HK-2 (cell line): ENCODE results near the gene CCDC191.
A peak's percentile ranks its signal among the peaks of the same experiment; 100 is the strongest.

Experiments
- DNase-seq: peaks from one replicate; pipeline ENCODE4 v3.0.0-alpha.2; 2018; ENCODE audit not compliant: unreplicated experiment

CCDC191 gene

GRCh38 chr3:114056130-114057010, at the start of gene CCDC191, which contains the start of gene QTRT2:
TSS of gene CCDC191 (minus strand) at chr3:114056526. CDS start at chr3:114056466, 60 bp downstream.
TSS of gene QTRT2 (plus strand) at chr3:114056737. CDS start at chr3:114065258, 8,521 bp downstream.
- DNase-seq: peak; percentile 99

GRCh38 chr3:114104414-114104813, 48.1 kb upstream of the CCDC191 start:
- DNase-seq: no peak

- DNase-seq: no peak
Measured at GRCh38 chr3:114103858-114104257, 47.5 kb upstream of the CCDC191 start.

GRCh38 chr3:114103181-114103580, 46.9 kb upstream of the CCDC191 start:
- DNase-seq: no peak

DNA sequence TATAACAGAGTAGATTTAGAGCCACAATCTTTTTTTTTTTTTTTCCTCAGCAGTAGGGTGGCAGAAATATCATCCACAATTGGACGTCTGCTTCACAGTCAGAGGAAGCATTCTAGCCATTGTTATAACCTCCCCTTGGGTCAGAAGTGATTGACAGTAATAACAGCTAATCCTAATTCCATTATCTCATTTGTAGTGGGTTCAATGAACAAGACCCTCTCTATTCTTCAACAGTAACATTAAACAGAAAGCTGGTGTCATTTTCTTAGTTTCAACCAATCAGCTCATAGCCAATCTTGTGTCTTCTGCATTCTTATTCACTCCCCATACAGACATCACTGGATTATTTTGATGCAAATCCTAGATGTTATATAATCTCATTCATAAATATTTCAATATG, 44.8 kb upstream of the CCDC191 start:
- DNase-seq: no peak

- DNase-seq: no peak
Measured at GRCh38 chr3:114095796-114096195, 39.5 kb upstream of the CCDC191 start.

GRCh38 chr3:114093596-114093995, 37.3 kb upstream of the CCDC191 start:
- DNase-seq: peak; percentile 49

- no peak for DNase-seq
Measured at GRCh38 chr3:114093016-114093380, 36.7 kb upstream of the CCDC191 start.

DNA sequence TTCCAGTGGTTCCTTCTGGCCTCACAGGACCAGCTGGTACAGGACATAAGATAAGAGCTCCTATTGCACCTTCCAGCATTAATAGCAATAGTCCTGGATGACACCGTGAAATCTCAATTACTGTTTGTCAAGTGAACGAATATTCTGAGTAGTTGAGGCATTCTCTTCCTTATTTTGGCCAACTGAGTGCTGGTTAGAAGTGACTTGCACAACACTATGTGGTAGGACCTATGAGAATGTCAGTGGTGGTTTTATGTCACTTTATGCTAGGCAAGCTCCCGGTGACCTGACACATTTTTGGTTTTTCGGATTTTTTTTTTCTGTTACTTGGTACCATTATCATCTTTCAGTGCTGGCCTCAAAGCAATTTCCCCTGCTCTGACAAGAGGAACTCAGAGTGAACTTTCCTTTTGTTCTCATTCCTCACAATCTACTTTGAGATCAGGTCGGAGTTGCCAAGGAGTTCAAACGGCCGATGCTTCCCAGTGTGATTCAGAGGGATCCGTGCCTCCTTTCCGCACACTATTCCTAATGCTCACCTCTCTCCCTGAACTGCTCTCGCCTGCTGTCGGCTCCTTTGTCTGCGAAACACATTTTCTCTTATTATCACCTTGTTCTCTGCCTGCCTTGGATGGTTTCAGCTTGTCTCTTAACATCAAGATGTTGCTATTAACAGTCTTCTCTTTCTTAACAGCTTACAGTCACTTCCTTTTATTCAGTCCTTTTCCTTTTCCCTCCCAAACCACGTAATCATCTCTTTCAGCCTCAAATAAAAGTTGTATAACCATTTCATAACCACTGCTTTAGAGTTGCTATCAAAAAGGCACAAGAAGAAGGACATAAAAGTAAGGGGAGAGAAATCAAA, 36.1 kb upstream of the CCDC191 start:
- no peak for DNase-seq

DNA sequence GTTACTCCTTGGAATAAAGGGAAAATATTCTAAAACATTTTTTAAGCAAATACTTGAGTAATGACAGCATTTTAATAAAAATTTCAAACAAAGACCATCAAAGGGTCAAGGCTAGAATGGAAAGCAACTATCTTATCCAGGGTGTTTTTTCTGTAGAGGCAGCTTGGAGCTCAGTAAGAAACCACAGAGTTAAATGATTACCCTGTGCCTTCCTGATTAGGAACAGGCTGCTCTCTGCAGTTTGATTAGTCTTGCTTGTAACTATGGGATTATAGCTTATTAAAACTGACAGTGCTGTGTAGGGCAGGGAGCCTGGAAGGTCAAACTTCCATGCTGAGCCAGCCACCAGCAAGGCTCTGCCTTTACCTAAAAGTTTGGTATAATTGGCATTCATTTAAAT, 33.3 kb upstream of the CCDC191 start:
- no peak for DNase-seq

DNA sequence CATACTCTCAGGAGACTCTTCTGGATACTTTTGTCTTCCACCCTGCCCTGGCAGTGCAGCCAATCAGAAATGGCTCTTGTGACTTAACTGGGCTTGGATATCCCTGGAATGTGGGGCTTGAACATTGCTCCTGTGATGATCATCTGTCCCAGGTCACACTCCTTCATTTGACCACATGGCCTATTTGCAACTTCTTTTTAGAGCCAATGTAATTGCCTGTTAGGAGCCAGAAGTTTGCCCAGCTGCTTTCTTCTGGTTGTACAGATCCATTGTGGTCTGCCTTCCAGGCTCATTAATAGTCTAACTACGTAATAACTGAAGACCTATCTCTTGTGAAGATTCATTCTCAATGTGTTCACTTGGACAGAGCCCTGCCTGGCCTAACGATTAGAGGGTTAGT, 30.0 kb upstream of the CCDC191 start:
- no peak for DNase-seq

DNA sequence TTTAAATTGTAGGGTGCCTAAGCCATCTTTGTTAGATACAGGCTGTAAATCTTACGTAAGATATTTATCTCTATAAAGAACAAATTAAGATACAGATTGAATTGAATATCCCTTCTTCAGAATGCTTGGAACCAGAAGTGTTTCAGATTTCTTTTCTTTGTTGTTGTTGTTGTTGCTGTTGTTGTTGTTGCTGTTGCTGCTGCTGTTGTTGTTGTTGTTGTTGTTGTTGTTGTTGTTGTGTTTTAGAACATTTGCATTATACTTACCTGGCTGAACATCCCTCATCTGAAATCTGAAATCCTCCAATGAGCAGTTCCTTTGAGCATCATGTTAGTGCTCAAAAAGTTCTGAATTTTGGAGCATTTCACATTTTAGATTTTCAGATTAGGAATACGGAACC, 26.8 kb upstream of the CCDC191 start:
- no peak for DNase-seq

DNA sequence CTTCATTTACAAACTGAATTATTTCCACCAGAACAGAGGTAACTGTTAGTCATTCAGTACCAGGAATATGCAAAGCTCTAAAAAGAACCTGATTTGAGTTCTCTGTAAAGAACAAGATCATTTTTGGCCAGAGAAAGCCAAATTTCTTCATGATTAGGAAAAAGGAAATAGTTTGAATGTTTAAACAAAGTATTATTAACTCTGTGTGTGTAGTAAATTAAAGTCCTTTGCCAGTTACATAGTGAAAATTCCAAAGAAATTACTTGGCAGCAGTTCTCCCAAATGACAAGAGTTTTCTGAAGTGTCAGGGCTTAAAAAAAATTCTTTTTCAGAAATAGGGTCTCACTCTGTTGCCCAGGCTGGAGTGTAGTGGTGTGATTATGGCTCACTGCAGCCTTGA, 24.7 kb upstream of the CCDC191 start:
- DNase-seq: no peak

GRCh38 chr3:114080201-114080600, 23.9 kb upstream of the CCDC191 start:
- no peak for DNase-seq

DNA sequence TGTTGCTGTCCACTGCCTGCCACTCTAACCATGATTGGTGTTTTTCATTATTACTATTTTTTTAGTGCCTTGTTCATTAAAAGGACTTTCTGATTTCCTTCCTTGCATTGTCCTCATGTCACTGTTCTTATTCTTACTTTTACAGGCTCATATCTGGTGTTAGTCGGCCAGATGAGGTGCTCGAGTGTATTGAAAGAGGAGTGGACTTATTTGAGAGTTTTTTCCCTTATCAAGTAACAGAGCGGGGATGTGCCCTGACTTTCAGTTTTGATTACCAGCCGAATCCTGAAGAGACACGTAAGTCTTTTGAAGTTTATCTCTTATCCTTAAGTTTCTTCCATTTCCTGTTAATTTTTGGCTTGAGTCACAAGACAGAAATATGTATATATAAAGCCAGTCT, 23.4 kb upstream of the CCDC191 start:
- DNase-seq: no peak

DNA sequence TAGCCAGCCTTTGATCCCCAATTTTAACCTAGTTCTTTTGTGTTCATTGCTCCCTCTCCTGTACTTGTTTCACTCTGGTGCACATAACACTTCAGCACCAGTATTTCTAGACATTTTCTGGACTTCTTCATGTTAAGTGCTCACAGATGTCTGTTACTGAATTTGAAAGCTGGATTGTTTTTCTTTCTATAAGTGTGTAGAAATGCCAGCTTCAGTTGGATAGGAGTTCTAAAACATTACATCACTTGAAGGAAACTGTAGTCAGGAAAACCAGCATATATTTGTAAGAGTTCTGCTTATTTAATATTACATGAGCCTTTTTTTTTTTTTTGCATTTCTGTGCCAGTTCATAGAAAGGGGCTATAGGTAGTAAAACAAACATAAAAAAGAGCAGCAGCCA, 21.8 kb upstream of the CCDC191 start:
- no peak for DNase-seq

DNA sequence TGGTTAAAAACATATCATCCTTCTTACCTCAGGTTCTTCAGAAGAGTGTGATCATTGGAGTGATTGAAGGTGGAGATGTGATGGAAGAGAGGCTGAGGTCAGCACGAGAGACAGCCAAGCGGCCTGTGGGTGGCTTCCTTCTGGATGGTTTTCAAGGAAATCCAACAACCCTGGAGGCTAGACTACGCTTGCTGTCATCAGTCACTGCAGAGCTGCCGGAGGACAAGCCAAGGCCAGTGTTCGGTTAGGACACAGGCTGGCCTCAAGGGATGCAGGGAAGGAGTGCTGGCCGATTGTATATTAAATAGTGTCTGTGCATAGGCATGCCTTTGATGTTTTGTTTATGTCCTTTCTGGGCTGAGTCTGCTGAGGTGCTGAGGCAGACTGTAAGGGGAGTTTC, 20.4 kb upstream of the CCDC191 start:
- no peak for DNase-seq

GRCh38 chr3:114071786-114072185, 15.5 kb upstream of the CCDC191 start:
- DNase-seq: no peak

GRCh38 chr3:114068336-114068735, 12.0 kb upstream of the CCDC191 start:
- DNase-seq: no peak

DNA sequence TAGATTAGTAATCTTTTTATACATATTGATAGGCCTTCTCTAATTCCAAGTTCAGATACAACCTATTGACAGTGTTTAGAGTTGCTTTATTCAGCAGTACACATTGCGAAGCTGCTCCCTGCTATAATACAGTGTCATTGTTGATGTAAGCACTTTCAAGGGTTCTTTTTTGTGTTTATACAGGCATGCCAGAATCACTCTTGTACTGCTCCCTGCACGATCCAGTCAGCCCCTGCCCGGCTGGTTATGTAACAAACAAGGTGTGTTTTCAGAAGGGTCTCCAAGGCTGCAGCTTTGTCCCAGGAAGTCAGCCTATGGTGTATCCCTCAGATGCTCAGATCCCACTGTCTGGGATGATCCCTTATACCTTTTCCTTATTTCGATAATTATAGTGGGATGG, 11.5 kb upstream of the CCDC191 start:
- no peak for DNase-seq

- no peak for DNase-seq
Measured at GRCh38 chr3:114060906-114061655, 4.8 kb upstream of the CCDC191 start.

DNA sequence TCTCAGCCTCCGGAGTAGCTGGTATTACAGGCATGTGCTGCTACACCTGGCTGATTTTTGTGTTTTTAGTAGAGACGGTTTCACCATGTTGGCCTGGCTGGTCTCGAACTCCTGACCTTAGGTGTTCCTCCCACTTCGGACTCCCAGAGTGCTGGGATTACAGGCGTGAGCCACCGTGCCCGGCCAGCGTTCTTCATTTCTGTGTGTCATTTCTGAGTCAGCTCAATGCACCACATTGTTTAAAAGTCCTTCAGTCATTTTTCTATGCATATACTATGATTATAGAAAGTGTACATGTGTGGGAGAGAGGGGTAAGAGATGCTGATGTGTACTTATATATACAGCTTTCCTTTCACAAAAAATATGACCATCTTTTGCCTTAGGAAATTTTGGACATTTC, 2.3 kb upstream of the CCDC191 start:
- no peak for DNase-seq
